ENCODE measurements around the gene GSTO1.

The GSTO1 gene

DNA sequence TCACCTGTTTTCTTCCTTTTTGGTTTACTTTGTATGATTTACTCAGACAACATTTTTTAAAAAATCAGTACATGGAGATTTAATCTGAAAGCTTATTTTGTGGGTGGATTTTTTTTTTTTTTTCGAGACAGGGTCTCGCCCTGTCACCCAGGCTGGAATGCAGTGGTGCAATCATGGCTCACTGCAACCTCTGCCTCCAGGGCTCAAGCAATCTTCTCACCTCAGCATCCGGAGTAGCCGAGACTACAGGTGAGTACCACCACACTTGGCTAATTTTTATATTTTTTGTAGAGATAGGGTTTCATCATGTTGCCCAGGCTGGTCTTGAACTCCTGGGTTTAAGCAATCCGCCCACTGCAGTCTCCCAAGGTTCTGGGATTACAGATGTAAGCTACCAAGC is 2.5 kb downstream of the GSTO1 start:
- TF ChIP-seq, protein P1, sequence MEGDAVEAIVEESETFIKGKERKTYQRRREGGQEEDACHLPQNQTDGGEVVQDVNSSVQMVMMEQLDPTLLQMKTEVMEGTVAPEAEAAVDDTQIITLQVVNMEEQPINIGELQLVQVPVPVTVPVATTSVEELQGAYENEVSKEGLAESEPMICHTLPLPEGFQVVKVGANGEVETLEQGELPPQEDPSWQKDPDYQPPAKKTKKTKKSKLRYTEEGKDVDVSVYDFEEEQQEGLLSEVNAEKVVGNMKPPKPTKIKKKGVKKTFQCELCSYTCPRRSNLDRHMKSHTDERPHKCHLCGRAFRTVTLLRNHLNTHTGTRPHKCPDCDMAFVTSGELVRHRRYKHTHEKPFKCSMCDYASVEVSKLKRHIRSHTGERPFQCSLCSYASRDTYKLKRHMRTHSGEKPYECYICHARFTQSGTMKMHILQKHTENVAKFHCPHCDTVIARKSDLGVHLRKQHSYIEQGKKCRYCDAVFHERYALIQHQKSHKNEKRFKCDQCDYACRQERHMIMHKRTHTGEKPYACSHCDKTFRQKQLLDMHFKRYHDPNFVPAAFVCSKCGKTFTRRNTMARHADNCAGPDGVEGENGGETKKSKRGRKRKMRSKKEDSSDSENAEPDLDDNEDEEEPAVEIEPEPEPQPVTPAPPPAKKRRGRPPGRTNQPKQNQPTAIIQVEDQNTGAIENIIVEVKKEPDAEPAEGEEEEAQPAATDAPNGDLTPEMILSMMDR (conservative IDR thresholded peaks at IDR 0.05; ENCODE audit: low read length) = no peak
- H3K4me3 ChIP-seq (ENCODE audit: low read length) = no peak overlapping the region
- no peak for DNase-seq (ENCODE audit: low read depth)

DNA sequence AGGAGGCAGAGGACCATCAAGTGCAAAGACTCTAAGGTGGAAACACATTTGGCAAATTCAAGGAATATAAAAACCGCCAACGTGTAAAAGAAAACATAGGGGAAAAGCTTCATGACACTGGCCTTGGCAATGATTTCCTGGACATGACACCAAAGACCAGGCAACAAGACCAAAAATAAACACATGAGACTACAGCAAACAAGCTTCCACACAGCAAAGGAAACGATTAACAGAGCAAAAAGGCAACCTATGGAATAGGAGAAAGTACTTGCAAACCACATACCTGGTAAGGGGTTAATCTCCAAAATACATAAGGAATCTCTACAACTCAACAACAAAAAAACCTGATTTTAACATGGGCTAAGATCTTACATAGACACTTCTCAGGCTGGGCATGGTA is 3.5 kb downstream of the GSTO1 start:
- DNase-seq (ENCODE audit: low read depth) = no peak
- TF ChIP-seq, protein P1 (conservative IDR thresholded peaks at IDR 0.05; ENCODE audit: low read length) = no peak
- H3K4me3 ChIP-seq (ENCODE audit: low read length) = no peak overlapping the region

DNA sequence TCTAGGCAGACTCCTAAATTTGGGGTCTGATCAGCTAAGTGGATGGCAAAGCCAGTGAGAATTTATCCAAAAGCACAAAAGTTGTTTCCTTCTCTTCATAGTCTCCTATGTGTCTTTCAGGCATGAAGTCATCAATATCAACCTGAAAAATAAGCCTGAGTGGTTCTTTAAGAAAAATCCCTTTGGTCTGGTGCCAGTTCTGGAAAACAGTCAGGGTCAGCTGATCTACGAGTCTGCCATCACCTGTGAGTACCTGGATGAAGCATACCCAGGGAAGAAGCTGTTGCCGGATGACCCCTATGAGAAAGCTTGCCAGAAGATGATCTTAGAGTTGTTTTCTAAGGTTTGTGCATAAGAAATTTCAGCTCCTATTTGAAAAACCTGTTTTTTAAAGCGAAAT is 4.8 kb downstream of the GSTO1 start:
- TF ChIP-seq, protein P1 (conservative IDR thresholded peaks at IDR 0.05; ENCODE audit: low read length) = no peak
- no peak for DNase-seq (ENCODE audit: low read depth)
- no peak overlapping the region for H3K4me3 ChIP-seq (ENCODE audit: low read length)

DNA sequence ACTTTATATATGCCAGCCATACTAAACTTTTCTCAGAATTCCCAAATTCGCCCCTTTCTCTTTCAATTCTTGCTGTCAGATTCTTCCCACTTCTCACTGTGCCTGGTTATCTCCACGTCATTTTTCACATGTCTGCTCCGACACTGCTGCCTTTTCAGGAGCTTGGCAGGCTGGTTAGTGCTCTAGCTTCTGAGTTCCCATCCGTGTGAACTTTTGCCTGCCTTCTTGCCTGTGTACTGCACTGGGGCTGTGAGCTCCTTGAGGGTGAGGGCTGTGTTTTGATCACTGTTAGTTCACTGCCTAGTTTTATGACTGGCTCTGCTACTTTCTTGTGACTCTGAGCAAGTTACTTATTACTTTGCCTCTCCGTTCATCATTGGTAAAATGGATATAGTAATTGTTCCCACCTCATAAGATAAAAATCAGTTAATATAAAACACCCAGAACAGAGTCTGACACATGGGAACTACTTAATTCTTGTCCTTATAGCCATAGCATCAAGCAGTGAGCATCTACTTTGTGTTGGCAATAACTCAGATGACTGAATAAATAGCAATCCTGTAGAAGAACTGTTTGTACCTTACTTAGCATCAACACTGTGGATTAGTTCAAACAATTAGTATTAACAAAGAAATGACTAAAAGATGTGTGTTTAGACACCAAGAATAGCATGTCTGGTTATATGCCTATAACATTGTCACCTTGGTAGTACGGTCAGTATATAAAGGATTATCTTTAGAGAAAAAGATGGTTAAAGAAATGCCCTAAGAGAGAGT is 5.5 kb downstream of the GSTO1 start:
- DNase-seq (ENCODE audit: low read depth) = no peak
- TF ChIP-seq, protein P1 (conservative IDR thresholded peaks at IDR 0.05; ENCODE audit: low read length) = no peak

DNA sequence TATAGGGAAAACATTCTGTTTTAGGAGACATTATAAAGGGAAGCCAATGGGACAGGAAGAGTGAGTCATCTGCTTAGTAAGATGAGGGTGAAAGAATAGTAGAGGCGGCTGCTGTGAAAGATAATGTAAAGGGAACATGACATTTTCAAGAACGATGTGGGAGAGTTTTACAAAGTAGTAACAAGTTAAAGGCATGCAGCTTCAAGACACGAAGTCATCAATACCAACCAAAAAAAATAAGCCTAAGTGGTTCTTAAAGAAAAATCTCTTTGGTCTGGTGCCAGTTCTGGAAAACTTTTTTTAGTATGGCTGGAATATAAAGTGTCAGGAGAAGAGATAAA is 6.1 kb downstream of the GSTO1 start:
- peak; percentile 42 for DNase-seq (ENCODE audit: low read depth)
- H3K4me3 ChIP-seq (ENCODE audit: low read length) = no peak overlapping the region
- TF ChIP-seq, protein P1 (conservative IDR thresholded peaks at IDR 0.05; ENCODE audit: low read length) = no peak

More for the DNA sequence above, 5.5 kb downstream of the GSTO1 start:
- H3K4me3 ChIP-seq (ENCODE audit: low read length) = no peak overlapping the region

DNA sequence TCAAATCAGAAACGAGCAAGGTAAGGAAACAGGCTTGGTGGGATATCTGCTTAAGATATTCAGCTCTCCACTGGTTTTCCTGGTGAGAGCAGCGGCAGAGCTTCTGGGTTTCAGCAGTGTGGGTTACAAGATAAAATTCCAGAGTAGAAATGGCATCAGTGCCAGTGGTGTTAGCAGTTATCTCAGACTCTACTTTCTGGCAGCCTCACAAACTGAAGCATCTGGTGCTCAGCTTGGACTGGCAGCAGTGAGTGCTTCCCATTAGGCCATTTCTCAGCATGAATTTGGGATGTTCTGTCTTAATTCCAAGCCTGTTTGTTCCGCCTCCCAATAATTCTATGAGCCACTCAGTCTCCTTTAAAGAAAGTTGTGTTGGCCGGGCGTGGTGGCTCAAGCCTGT is 7.4 kb downstream of the GSTO1 start:
- peak; percentile 54 for DNase-seq (ENCODE audit: low read depth)
- TF ChIP-seq, protein P1 (conservative IDR thresholded peaks at IDR 0.05; ENCODE audit: low read length) = no peak
- no peak overlapping the region for H3K4me3 ChIP-seq (ENCODE audit: low read length)

DNA sequence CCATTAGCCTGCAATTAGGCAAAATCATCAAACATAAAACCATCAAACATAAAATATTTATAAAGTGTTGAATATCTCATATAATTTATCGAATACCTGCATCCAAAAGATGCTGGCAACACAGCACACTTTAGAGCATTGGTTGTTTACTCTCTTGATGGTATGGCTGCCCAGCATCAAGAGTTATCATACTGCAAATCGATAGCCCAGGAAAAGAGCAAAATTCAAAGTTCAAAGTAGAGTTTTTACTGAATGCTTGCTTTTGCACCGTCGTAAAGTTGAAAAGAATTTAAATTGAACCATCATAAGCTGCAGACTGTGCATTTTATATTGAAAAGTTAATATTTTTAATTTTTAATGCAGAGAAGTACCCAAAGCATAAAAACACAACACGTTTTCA is 10.1 kb downstream of the GSTO1 start:
- no peak overlapping the region for H3K4me3 ChIP-seq (ENCODE audit: low read length)
- TF ChIP-seq, protein P1 (conservative IDR thresholded peaks at IDR 0.05; ENCODE audit: low read length) = no peak
- no peak for DNase-seq (ENCODE audit: low read depth)
